Measurements from ENCODE around the gene BRSK2.

The BRSK2 gene

GRCh38 chr11:1446623-1447022, 56.9 kb downstream of the BRSK2 start:
- H3K4me3 ChIP-seq (ENCODE audit: low read length) = no peak overlapping the region
- no peak for DNase-seq (ENCODE audit: low read depth)
- no peak for TF ChIP-seq CTCF (conservative IDR thresholded peaks at IDR 0.05; ENCODE audit: low read length)

- H3K4me3 ChIP-seq (ENCODE audit: low read length) = no peak overlapping the region
- no peak for TF ChIP-seq CTCF (conservative IDR thresholded peaks at IDR 0.05; ENCODE audit: low read length)
- DNase-seq (ENCODE audit: low read depth) = no peak
Measured at GRCh38 chr11:1447845-1448825, 58.4 kb downstream of the BRSK2 start.

- TF ChIP-seq CTCF (conservative IDR thresholded peaks at IDR 0.05; ENCODE audit: low read length) = no peak
Measured at GRCh38 chr11:1448882-1449281, 59.1 kb downstream of the BRSK2 start.

GRCh38 chr11:1449490-1450243, 59.9 kb downstream of the BRSK2 start:
- DNase-seq (ENCODE audit: low read depth) = no peak
- H3K4me3 ChIP-seq (ENCODE audit: low read length) = no peak overlapping the region
- TF ChIP-seq CTCF (conservative IDR thresholded peaks at IDR 0.05; ENCODE audit: low read length) = no peak

More at GRCh38 chr11:1448882-1449281, 59.1 kb downstream of the BRSK2 start:
- no peak for DNase-seq (ENCODE audit: low read depth)
- H3K4me3 ChIP-seq (ENCODE audit: low read length) = no peak overlapping the region

GRCh38 chr11:1450344-1450875, 60.7 kb downstream of the BRSK2 start:
- no peak for TF ChIP-seq CTCF (conservative IDR thresholded peaks at IDR 0.05; ENCODE audit: low read length)
- no peak overlapping the region for H3K4me3 ChIP-seq (ENCODE audit: low read length)
- DNase-seq (ENCODE audit: low read depth) = no peak

- no peak for DNase-seq (ENCODE audit: low read depth)
- TF ChIP-seq CTCF (conservative IDR thresholded peaks at IDR 0.05; ENCODE audit: low read length) = no peak
Measured at GRCh38 chr11:1450949-1451710, 61.4 kb downstream of the BRSK2 start.

More at GRCh38 chr11:1450949-1451710, 61.4 kb downstream of the BRSK2 start:
- no peak overlapping the region for H3K4me3 ChIP-seq (ENCODE audit: low read length)

Measured in AG10803 (cell line).